ENCODE measurements around the gene GOLT1A. TPM values are rescaled to one million over a fixed set of nuclear protein-coding genes. Genes with fewer than 3 reads are reported as not detected.

The GOLT1A gene
- total RNA-seq, 6 experiments from 2014 or later = not detected

GRCh38 chr1:204225841-204226735 lies 12.3 kb upstream of the GOLT1A start:
- no peak overlapping the region for H3K27ac Mint-ChIP-seq
- no peak for TF ChIP-seq CTCF (IDR thresholded peaks at IDR 0.05)
- no peaks in the 10 kb centered on the region for H3K9me3 Mint-ChIP-seq
- peaks cover 8% of the 10 kb centered on the region; the same call in 1 of the 2 replicates for H3K27me3 Mint-ChIP-seq (ENCODE audit: insufficient read depth)
- DNase-seq = no peak
- H3K4me1 Mint-ChIP-seq (ENCODE audit: low read depth) = no peaks in the 10 kb centered on the region
- H3K36me3 Mint-ChIP-seq (ENCODE audit: low read depth) = no peaks in the 10 kb centered on the region
- no peak overlapping the region for H3K4me3 Mint-ChIP-seq

GRCh38 chr1:204224655-204225054 lies 10.9 kb upstream of the GOLT1A start:
- no peaks in the 10 kb centered on the region for H3K36me3 Mint-ChIP-seq (ENCODE audit: low read depth)
- peaks cover 10% of the 10 kb centered on the region; the same call in 1 of the 2 replicates for H3K27me3 Mint-ChIP-seq (ENCODE audit: insufficient read depth)
- no peak overlapping the region for H3K27ac Mint-ChIP-seq
- no peak for TF ChIP-seq CTCF (IDR thresholded peaks at IDR 0.05)
- no peak overlapping the region for H3K4me3 Mint-ChIP-seq
- H3K9me3 Mint-ChIP-seq = no peaks in the 10 kb centered on the region
- DNase-seq = peak; percentile 8
- no peaks in the 10 kb centered on the region for H3K4me1 Mint-ChIP-seq (ENCODE audit: low read depth)

- Mint-ChIP-seq H3K27ac (no peak overlapping the region), H3K4me3 (no peak overlapping the region), H3K27me3 (ENCODE audit: insufficient read depth) (peaks cover 10% of the 10 kb centered on the region; the same call in 1 of the 2 replicates), H3K36me3 (ENCODE audit: low read depth) (no peaks in the 10 kb centered on the region), H3K9me3 (no peaks in the 10 kb centered on the region), H3K4me1 (ENCODE audit: low read depth) (no peaks in the 10 kb centered on the region)
- TF ChIP-seq CTCF (IDR thresholded peaks at IDR 0.05) = no peak
- DNase-seq = no peak
Measured at GRCh38 chr1:204223129-204223860, 9.5 kb upstream of the GOLT1A start.

- Mint-ChIP-seq H3K27me3 (ENCODE audit: insufficient read depth) (peaks cover 14% of the 10 kb centered on the region; the same call in 1 of the 2 replicates), H3K4me1 (ENCODE audit: low read depth) (no peaks in the 10 kb centered on the region), H3K36me3 (ENCODE audit: low read depth) (no peaks in the 10 kb centered on the region), H3K27ac (no peak overlapping the region), H3K9me3 (no peaks in the 10 kb centered on the region), H3K4me3 (no peak overlapping the region)
- no peak for DNase-seq
- TF ChIP-seq CTCF (IDR thresholded peaks at IDR 0.05) = no peak
Measured at GRCh38 chr1:204222764-204223055, 8.9 kb upstream of the GOLT1A start.

GRCh38 chr1:204222006-204222763 lies 8.4 kb upstream of the GOLT1A start:
- Mint-ChIP-seq H3K4me3 (no peak overlapping the region), H3K36me3 (ENCODE audit: low read depth) (no peaks in the 10 kb centered on the region), H3K9me3 (no peaks in the 10 kb centered on the region), H3K27ac (no peak overlapping the region), H3K27me3 (ENCODE audit: insufficient read depth) (peaks cover 14% of the 10 kb centered on the region; the same call in 1 of the 2 replicates), H3K4me1 (ENCODE audit: low read depth) (no peaks in the 10 kb centered on the region)
- no peak for TF ChIP-seq CTCF (IDR thresholded peaks at IDR 0.05)
- DNase-seq = no peak
